Sigmoid colon (tissue), 3 donors: ENCODE data around the gene FGF22.
"Not testable (repeated sequence)": the region's sequence is repeated elsewhere in the genome, so short reads cannot be mapped to it uniquely, and the experiment has no call there.

ENCODE experiments used
- CTCF ChIP-seq, 4 experiments: fragments of 450-650 bp in 3 of 4; fragments of 200-600 bp in 1 of 4; IDR thresholded peaks; one replicate each; pipeline ENCODE4 v1.5.1; 2016 to 2019; ENCODE audit warnings: antibody characterized with exemption in 4 of 4, mild to moderate bottlenecking in 3 of 4, moderate library complexity in 2 of 4
- POLR2A ChIP-seq, 2 donors: fragments of 450-650 bp; IDR thresholded peaks; one replicate each; pipeline ENCODE4 v1.6.1; 2016; ENCODE audit warnings: antibody characterized with exemption in 2 of 2, mild to moderate bottlenecking in 2 of 2, moderate library complexity in 2 of 2

GRCh38 chr19:621191-621590, 18.5 kb upstream of the FGF22 start:
- not testable (repeated sequence) for TF ChIP-seq POLR2A, CTCF (IDR thresholded peaks at IDR 0.05)
